Suprapubic skin (tissue), 4 donors: ENCODE results near the gene IL32.

ENCODE experiments used
- CTCF ChIP-seq, 2 donors: fragments of 200-600 bp in 1 of 2; fragments of 450-650 bp in 1 of 2; sonication (generic) in 1 of 2; IDR thresholded peaks; one replicate each; pipeline ENCODE4 v1.5.1; 2016 to 2019; ENCODE audit warnings: antibody characterized with exemption in 2 of 2, mild to moderate bottlenecking in 1 of 2, moderate library complexity in 1 of 2
- EP300 ChIP-seq: sonication (generic); formaldehyde crosslinking; IDR thresholded peaks from one replicate; pipeline ENCODE4 v1.6.1; 2017; ENCODE audit warnings: antibody characterized with exemption
- POLR2A ChIP-seq, 2 donors: fragments of 450-650 bp; IDR thresholded peaks; one replicate each; pipeline ENCODE4 v1.6.1; 2017; ENCODE audit warnings: antibody characterized with exemption in 2 of 2, mild to moderate bottlenecking in 2 of 2, moderate library complexity in 2 of 2
- POLR2AphosphoS5 ChIP-seq, 3 donors: sonication (generic); formaldehyde crosslinking; IDR thresholded peaks; one replicate each; pipeline ENCODE4 v1.6.1; 2017; ENCODE audit warnings: antibody characterized with exemption in 3 of 3

- TF ChIP-seq CTCF (IDR thresholded peaks at IDR 0.05): no peak
- no peak for TF ChIP-seq POLR2A (IDR thresholded peaks at IDR 0.05)
- no peak for TF ChIP-seq EP300
- TF ChIP-seq POLR2AphosphoS5 (IDR thresholded peaks at IDR 0.05): no peak
These were observed 8.0 kb downstream of the IL32 start for GRCh38 chr16:3073448-3073847.
